ENCODE data around the gene FANCE.
"Not testable (repeated sequence)": the region's sequence is repeated elsewhere in the genome, so short reads cannot be mapped to it uniquely, and the experiment has no call there.

FANCE gene

GRCh38 chr6:35452183-35453090 is at the start of gene FANCE:
Gene FANCE, plus strand, starts transcription at chr6:35452338. Its CDS starts 208 bp downstream, at chr6:35452546.
- DNase-seq: peak; percentile 95

GRCh38 chr6:35402856-35403191 is 49.3 kb upstream of the FANCE start:
- DNase-seq: no peak

GRCh38 chr6:35403544-35404442 is 48.3 kb upstream of the FANCE start:
- no peak for DNase-seq

GRCh38 chr6:35406711-35407485 is 45.2 kb upstream of the FANCE start:
- DNase-seq: no peak

- no peak for DNase-seq
Measured at GRCh38 chr6:35409245-35409644, 42.9 kb upstream of the FANCE start.

GRCh38 chr6:35410131-35410530 is 42.0 kb upstream of the FANCE start:
- DNase-seq: no peak

- no peak for DNase-seq
Measured at GRCh38 chr6:35411066-35411465, 41.1 kb upstream of the FANCE start.

GRCh38 chr6:35412102-35412501 is 40.0 kb upstream of the FANCE start:
- no peak for DNase-seq

- DNase-seq: no peak
Measured at GRCh38 chr6:35413911-35414310, 38.2 kb upstream of the FANCE start.

GRCh38 chr6:35415065-35415891 is 36.9 kb upstream of the FANCE start:
- peak; percentile 14 for DNase-seq

GRCh38 chr6:35417979-35418661 is 34.0 kb upstream of the FANCE start:
- no peak for DNase-seq

- no peak for DNase-seq
Measured at GRCh38 chr6:35419417-35419816, 32.7 kb upstream of the FANCE start.

GRCh38 chr6:35419961-35420360 is 32.2 kb upstream of the FANCE start:
- DNase-seq: no peak

- DNase-seq: peak; percentile 8
Measured at GRCh38 chr6:35425284-35425683, 26.9 kb upstream of the FANCE start.

GRCh38 chr6:35426074-35426473 is 26.1 kb upstream of the FANCE start:
- DNase-seq: no peak

- no peak for DNase-seq
Measured at GRCh38 chr6:35427435-35427834, 24.7 kb upstream of the FANCE start.

GRCh38 chr6:35427851-35428321 is 24.3 kb upstream of the FANCE start:
- DNase-seq: peak; percentile 31

GRCh38 chr6:35428421-35429149 is 23.6 kb upstream of the FANCE start:
- DNase-seq: peak; percentile 13

GRCh38 chr6:35429463-35429862 is 22.7 kb upstream of the FANCE start:
- DNase-seq: no peak

- DNase-seq: no peak
Measured at GRCh38 chr6:35432291-35432690, 19.8 kb upstream of the FANCE start.

GRCh38 chr6:35432702-35433101 is 19.4 kb upstream of the FANCE start:
- not testable (repeated sequence) for DNase-seq
